Measurements from ENCODE around the gene ZMYND10.

GRCh38 chr3:50389414-50389767 is 43.9 kb upstream of the ZMYND10 start:
- no peak for TF ChIP-seq ETV6 (IDR thresholded peaks at IDR 0.05; ENCODE audit: borderline replicate concordance in 1 of 2, low read depth in 2 of 2, low read length in 1 of 2)
- no peak for TF ChIP-seq ETV6 (CRISPR knock-in tag; IDR thresholded peaks at IDR 0.05; ENCODE audit: borderline replicate concordance)
- no peak for TF ChIP-seq ZBTB11 (CRISPR knock-in tag; IDR thresholded peaks at IDR 0.05)
- no peak for TF ChIP-seq CTCF (IDR thresholded peaks at IDR 0.05 in 2 of 3, conservative IDR thresholded peaks at IDR 0.05 in 1 of 3; ENCODE audit: insufficient read depth in 2 of 3, low read depth in 1 of 3, low read length in 3 of 3)
- TF ChIP-seq, protein P1, sequence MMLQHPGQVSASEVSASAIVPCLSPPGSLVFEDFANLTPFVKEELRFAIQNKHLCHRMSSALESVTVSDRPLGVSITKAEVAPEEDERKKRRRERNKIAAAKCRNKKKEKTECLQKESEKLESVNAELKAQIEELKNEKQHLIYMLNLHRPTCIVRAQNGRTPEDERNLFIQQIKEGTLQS (IDR thresholded peaks at IDR 0.05), result no peak
- TF ChIP-seq, protein P1 (CRISPR knock-in tag; conservative IDR thresholded peaks at IDR 0.05), result no peak
- TF ChIP-seq ESRRA (IDR thresholded peaks at IDR 0.05; ENCODE audit: borderline replicate concordance, low read depth), result no peak
- no peak for TF ChIP-seq NFIC (IDR thresholded peaks at IDR 0.05)
- no peak for TF ChIP-seq THRAP3 (IDR thresholded peaks at IDR 0.05; ENCODE audit: borderline replicate concordance)
- TF ChIP-seq KDM4B (IDR thresholded peaks at IDR 0.05; ENCODE audit: borderline replicate concordance in 2 of 2, low read depth in 1 of 2), result no peak
- no peak for TF ChIP-seq CREB1 (IDR thresholded peaks at IDR 0.05)
- no peak for TF ChIP-seq CREB1 (CRISPR knock-in tag; IDR thresholded peaks at IDR 0.05)
- no peak for TF ChIP-seq EZH2 (IDR thresholded peaks at IDR 0.05; ENCODE audit: borderline replicate concordance, low read depth, low read length)
- TF ChIP-seq E4F1 (CRISPR knock-in tag; IDR thresholded peaks at IDR 0.05; ENCODE audit: borderline replicate concordance), result no peak
- TF ChIP-seq BHLHE40 (IDR thresholded peaks at IDR 0.05; ENCODE audit: low read length), result no peak
- no peak for TF ChIP-seq ATF7 (IDR thresholded peaks at IDR 0.05)

Data from K562 (cell line).